Glutamatergic neuron (in vitro differentiated cells): ENCODE measurements around the gene KIF12. TPM values are rescaled to one million over a fixed set of nuclear protein-coding genes. Genes with fewer than 3 reads are reported as not detected.
"Not testable (repeated sequence)": the region's sequence is repeated elsewhere in the genome, so short reads cannot be mapped to it uniquely, and the experiment has no call there.

Experiments
- DNase-seq: peaks from one replicate; pipeline ENCODE4 v3.0.0; 2022
- H3K27ac Mint-ChIP-seq: one replicate; pipeline ENCODE4 v1.8.0; 2020; ENCODE audit warnings: mild to moderate bottlenecking, mixed read lengths, inconsistent platforms; ENCODE audit not compliant: unreplicated experiment
- H3K27me3 Mint-ChIP-seq: one replicate; pipeline ENCODE4 v1.8.0; 2020; ENCODE audit warnings: mild to moderate bottlenecking, moderate library complexity, mixed read lengths, inconsistent platforms; ENCODE audit not compliant: unreplicated experiment
- H3K36me3 Mint-ChIP-seq: one replicate; pipeline ENCODE4 v1.8.0; 2020; ENCODE audit warnings: mild to moderate bottlenecking, mixed read lengths, inconsistent platforms; ENCODE audit not compliant: unreplicated experiment
- H3K4me1 Mint-ChIP-seq: one replicate; pipeline ENCODE4 v1.8.0; 2020; ENCODE audit warnings: mild to moderate bottlenecking, low read depth, mixed read lengths, inconsistent platforms; ENCODE audit not compliant: unreplicated experiment
- H3K4me3 Mint-ChIP-seq: one replicate; pipeline ENCODE4 v1.8.0; 2020; ENCODE audit warnings: mild to moderate bottlenecking, mixed read lengths, inconsistent platforms; ENCODE audit not compliant: unreplicated experiment
- H3K9me3 Mint-ChIP-seq: one replicate; pipeline ENCODE4 v1.8.0; 2020; ENCODE audit warnings: mild to moderate bottlenecking, moderate library complexity, mixed read lengths, inconsistent platforms; ENCODE audit not compliant: unreplicated experiment
- total RNA-seq: library from RNA; stranded (reverse); fragmentation: NEBNext Ultra II Directional; extraction: Animal tissue kit (Norgen Biotek cat#: 25700); gene quantifications from one replicate; pipeline ENCODE4 v1.2.1, GENCODE V29; 2021; ENCODE audit not compliant: unreplicated experiment
- TF ChIP-seq, protein P1 (sequence below): fragments of 200-600 bp; sonication (generic); IDR thresholded peaks from one replicate; pipeline ENCODE4 v1.5.0; 2021; ENCODE audit not compliant: partially characterized antibody, unreplicated experiment

Gene KIF12
- total RNA-seq, 1 donor from 2014 or later = 0.93 TPM

DNA sequence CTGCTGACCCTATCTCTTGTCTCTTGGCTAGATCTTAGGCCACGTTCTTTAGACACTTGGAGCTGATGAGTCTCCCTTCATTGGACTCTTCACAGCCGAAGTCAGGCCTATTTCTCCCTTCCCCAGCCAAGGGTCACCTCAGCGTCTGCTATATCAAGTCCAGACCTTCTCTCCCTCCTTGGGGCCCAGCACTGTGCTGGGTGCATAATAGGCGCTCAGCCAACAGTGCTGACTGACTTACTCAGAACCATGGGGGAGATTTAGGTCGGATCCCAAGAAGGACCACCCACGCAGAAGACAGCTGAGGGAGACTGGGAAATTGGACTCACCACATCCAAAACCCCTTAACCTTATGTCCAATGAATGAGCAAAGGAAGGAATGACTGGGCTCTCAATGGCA is 15.4 kb downstream of the KIF12 start:
- H3K4me3 Mint-ChIP-seq = no peak overlapping the region
- H3K27ac Mint-ChIP-seq = no peak overlapping the region
- TF ChIP-seq, protein P1, sequence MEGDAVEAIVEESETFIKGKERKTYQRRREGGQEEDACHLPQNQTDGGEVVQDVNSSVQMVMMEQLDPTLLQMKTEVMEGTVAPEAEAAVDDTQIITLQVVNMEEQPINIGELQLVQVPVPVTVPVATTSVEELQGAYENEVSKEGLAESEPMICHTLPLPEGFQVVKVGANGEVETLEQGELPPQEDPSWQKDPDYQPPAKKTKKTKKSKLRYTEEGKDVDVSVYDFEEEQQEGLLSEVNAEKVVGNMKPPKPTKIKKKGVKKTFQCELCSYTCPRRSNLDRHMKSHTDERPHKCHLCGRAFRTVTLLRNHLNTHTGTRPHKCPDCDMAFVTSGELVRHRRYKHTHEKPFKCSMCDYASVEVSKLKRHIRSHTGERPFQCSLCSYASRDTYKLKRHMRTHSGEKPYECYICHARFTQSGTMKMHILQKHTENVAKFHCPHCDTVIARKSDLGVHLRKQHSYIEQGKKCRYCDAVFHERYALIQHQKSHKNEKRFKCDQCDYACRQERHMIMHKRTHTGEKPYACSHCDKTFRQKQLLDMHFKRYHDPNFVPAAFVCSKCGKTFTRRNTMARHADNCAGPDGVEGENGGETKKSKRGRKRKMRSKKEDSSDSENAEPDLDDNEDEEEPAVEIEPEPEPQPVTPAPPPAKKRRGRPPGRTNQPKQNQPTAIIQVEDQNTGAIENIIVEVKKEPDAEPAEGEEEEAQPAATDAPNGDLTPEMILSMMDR = no peak
- peaks cover 16% of the 10 kb centered on the region for H3K9me3 Mint-ChIP-seq
- DNase-seq = no peak
- H3K36me3 Mint-ChIP-seq = peaks cover 17% of the 10 kb centered on the region
- no peaks in the 10 kb centered on the region for H3K4me1 Mint-ChIP-seq
- H3K27me3 Mint-ChIP-seq = peaks cover 4% of the 10 kb centered on the region

DNA sequence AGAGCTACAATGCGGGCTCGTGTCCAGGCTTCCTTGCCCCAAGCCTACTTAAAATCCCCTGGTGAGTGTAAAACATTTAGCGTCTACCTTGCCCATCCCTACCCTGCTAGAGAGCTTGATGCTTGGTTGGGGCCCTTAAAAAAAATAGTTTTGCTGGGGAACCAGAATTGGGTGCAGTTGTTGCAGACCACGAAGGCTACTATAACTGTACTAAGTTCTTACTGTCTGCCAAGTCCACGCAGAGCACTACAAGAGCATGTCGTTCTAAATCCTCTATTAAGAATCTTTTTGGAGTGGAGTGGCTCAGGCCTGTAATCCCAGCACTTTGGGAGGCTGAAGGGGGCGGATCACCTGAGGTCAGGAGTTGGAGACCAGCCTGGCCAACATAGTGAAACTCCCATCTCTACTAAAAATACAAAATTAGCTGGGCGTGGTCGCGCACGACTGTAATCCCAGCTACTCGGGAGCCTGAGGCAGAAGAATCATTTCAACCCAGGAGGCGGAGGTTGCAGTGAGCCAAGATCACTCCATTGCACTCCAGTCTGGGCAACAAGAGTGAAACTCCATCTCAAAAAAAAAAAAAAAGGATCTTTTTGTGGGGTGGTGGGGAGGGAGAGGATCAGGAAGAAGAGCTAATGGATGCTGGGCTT is 16.2 kb downstream of the KIF12 start:
- not testable (repeated sequence) for H3K27me3 Mint-ChIP-seq, H3K4me1 Mint-ChIP-seq, H3K27ac Mint-ChIP-seq, DNase-seq, H3K4me3 Mint-ChIP-seq
- Mint-ChIP-seq H3K36me3 (peaks cover 17% of the 10 kb centered on the region), H3K9me3 (peaks cover 16% of the 10 kb centered on the region)
- TF ChIP-seq, protein P1 = peak; percentile 31

DNA sequence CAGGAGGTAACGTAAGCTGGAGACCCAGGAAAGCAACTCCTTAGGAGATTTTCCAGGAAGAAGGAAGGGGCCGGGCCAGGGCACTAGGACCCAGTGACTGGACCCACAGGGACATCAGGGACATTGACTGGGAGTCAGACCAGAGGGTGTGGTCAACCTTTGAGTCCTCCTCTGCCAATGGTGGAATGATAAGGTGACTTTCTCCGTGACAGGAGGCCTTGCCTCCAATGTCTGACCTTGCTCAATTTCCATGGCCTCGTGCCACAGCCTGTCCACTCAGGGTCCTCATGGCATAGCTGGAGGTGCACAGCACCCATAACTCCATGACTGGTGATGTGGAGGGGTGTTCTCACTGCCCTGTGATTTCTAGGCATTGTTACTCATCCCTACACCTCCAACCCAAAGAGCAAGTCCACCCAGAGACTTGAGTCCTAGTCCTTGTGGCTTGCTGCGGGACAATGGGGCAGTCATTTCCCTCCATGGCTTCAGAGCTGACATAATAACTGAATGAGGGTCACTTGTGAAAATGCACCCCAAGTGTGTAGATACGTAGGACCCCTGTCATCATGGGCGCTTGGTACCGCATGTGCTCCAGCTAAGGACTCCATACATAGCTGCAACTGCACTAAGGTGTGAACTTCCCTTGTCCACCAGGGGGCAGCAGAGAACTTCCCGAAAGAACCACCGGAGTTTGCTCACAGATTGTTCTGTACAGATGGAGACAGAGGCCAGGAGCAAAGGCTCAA is 16.9 kb downstream of the KIF12 start:
- Mint-ChIP-seq H3K27me3 (peaks cover 7% of the 10 kb centered on the region), H3K4me3 (no peak overlapping the region), H3K4me1 (no peaks in the 10 kb centered on the region), H3K9me3 (peaks cover 19% of the 10 kb centered on the region), H3K36me3 (peaks cover 14% of the 10 kb centered on the region), H3K27ac (no peak overlapping the region)
- DNase-seq = peak; percentile 92
- TF ChIP-seq, protein P1 = peak; percentile 97

DNA sequence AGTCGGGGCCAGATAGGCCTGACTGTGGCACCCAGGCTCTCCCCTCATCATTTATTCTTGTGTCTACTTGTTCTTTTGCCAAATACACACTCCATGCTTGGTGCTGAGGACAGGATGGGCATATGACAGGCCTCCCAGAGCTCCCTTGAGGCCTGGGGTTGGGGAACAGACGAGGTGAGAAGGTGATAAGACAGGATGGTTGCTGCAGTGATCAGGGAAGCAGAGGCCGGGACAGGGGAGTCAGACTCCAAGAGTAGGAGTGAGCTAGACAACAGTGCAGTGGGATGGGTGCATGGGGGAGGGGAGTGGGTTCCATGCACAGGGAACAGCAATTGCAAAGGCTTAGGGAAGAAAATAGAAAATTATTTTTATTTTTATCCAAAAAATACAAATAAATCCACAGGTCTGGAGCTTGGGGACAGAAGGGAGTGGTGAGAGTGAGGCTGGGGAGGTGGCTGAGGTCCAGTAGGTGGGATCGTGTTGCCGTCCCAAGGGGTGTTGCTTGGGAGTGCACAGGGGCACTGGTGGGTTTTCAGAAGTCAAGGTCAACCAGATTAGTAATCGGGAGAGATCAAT is 17.6 kb downstream of the KIF12 start:
- H3K36me3 Mint-ChIP-seq = peaks cover 12% of the 10 kb centered on the region
- H3K4me3 Mint-ChIP-seq = no peak overlapping the region
- H3K4me1 Mint-ChIP-seq = no peaks in the 10 kb centered on the region
- DNase-seq = no peak
- no peak overlapping the region for H3K27ac Mint-ChIP-seq
- TF ChIP-seq, protein P1 = no peak
- H3K27me3 Mint-ChIP-seq = peaks cover 7% of the 10 kb centered on the region
- H3K9me3 Mint-ChIP-seq = peaks cover 19% of the 10 kb centered on the region
